ENCODE results near the gene BNC2. TPM values are rescaled to one million over a fixed set of nuclear protein-coding genes. Genes with fewer than 3 reads are reported as not detected.

The BNC2 gene
- total RNA-seq, 2 donors from 2014 or later: 1.0 to 5.5 TPM

- no peaks in the 10 kb centered on the region for H3K36me3 Mint-ChIP-seq
- H3K27me3 Mint-ChIP-seq: no peaks in the 10 kb centered on the region
- DNase-seq (ENCODE audit: low spot score): no peak
- H3K4me1 Mint-ChIP-seq (ENCODE audit: low read depth in 2 of 2): peaks cover 0 to 12% of the 10 kb centered on the region in 2 donors
- H3K4me3 Mint-ChIP-seq: no peak overlapping the region
- no peak overlapping the region for H3K27ac Mint-ChIP-seq
- H3K9me3 Mint-ChIP-seq: no peaks in the 10 kb centered on the region
- no peak for ATAC-seq
Measured at GRCh38 chr9:16645970-16646369, 224.5 kb downstream of the BNC2 start.

GRCh38 chr9:16642421-16643109 lies 227.9 kb downstream of the BNC2 start:
- DNase-seq (ENCODE audit: low spot score) (no peak), ATAC-seq (no peak)
- no peak overlapping the region for H3K27ac Mint-ChIP-seq
- H3K9me3 Mint-ChIP-seq: no peaks in the 10 kb centered on the region
- H3K36me3 Mint-ChIP-seq: no peaks in the 10 kb centered on the region
- H3K4me3 Mint-ChIP-seq: no peak overlapping the region
- H3K27me3 Mint-ChIP-seq: no peaks in the 10 kb centered on the region
- peaks cover 0 to 19% of the 10 kb centered on the region in 2 donors for H3K4me1 Mint-ChIP-seq (ENCODE audit: low read depth in 2 of 2)

GRCh38 chr9:16640649-16641048 lies 229.8 kb downstream of the BNC2 start:
- H3K4me1 Mint-ChIP-seq (ENCODE audit: low read depth in 2 of 2): peaks cover 0 to 11% of the 10 kb centered on the region in 2 donors
- H3K9me3 Mint-ChIP-seq: no peaks in the 10 kb centered on the region
- no peak for ATAC-seq

GRCh38 chr9:16639644-16640043 lies 230.8 kb downstream of the BNC2 start:
- no peaks in the 10 kb centered on the region for H3K9me3 Mint-ChIP-seq
- no peaks in the 10 kb centered on the region for H3K27me3 Mint-ChIP-seq
- H3K27ac Mint-ChIP-seq: no peak overlapping the region
- no peaks in the 10 kb centered on the region for H3K36me3 Mint-ChIP-seq
- DNase-seq (ENCODE audit: low spot score): no peak
- no peak overlapping the region for H3K4me3 Mint-ChIP-seq
- no peak for ATAC-seq
- peaks cover 0 to 11% of the 10 kb centered on the region in 2 donors for H3K4me1 Mint-ChIP-seq (ENCODE audit: low read depth in 2 of 2)

More at GRCh38 chr9:16640649-16641048, 229.8 kb downstream of the BNC2 start:
- H3K27me3 Mint-ChIP-seq: no peaks in the 10 kb centered on the region
- no peak overlapping the region for H3K4me3 Mint-ChIP-seq
- no peak for DNase-seq (ENCODE audit: low spot score)
- no peaks in the 10 kb centered on the region for H3K36me3 Mint-ChIP-seq
- no peak overlapping the region for H3K27ac Mint-ChIP-seq

GRCh38 chr9:16637911-16638310 lies 232.6 kb downstream of the BNC2 start:
- Mint-ChIP-seq H3K4me3 (no peak overlapping the region), H3K27me3 (no peaks in the 10 kb centered on the region), H3K36me3 (no peaks in the 10 kb centered on the region), H3K4me1 (ENCODE audit: low read depth in 2 of 2) (peaks cover 0 to 11% of the 10 kb centered on the region in 2 donors), H3K27ac (no peak overlapping the region), H3K9me3 (no peaks in the 10 kb centered on the region)
- ATAC-seq (no peak), DNase-seq (ENCODE audit: low spot score) (no peak)

GRCh38 chr9:16637218-16637617 lies 233.3 kb downstream of the BNC2 start:
- no peaks in the 10 kb centered on the region for H3K27me3 Mint-ChIP-seq
- ATAC-seq: no peak
- H3K36me3 Mint-ChIP-seq: no peaks in the 10 kb centered on the region
- no peaks in the 10 kb centered on the region for H3K9me3 Mint-ChIP-seq
- no peak for DNase-seq (ENCODE audit: low spot score)
- H3K27ac Mint-ChIP-seq: no peak overlapping the region
- H3K4me3 Mint-ChIP-seq: no peak overlapping the region
- peaks cover 0 to 8% of the 10 kb centered on the region in 2 donors for H3K4me1 Mint-ChIP-seq (ENCODE audit: low read depth in 2 of 2)

- Mint-ChIP-seq H3K27ac (no peak overlapping the region), H3K36me3 (no peaks in the 10 kb centered on the region), H3K9me3 (no peaks in the 10 kb centered on the region), H3K4me3 (no peak overlapping the region), H3K4me1 (ENCODE audit: low read depth in 2 of 2) (peaks cover 0 to 2% of the 10 kb centered on the region in 2 donors), H3K27me3 (no peaks in the 10 kb centered on the region)
- no peak for ATAC-seq
- no peak for DNase-seq (ENCODE audit: low spot score)
Measured at GRCh38 chr9:16633794-16634193, 236.7 kb downstream of the BNC2 start.

GRCh38 chr9:16628413-16628812 lies 242.1 kb downstream of the BNC2 start:
- no peak overlapping the region for H3K27ac Mint-ChIP-seq
- ATAC-seq (no peak), DNase-seq (ENCODE audit: low spot score) (no peak)
- H3K4me1 Mint-ChIP-seq (ENCODE audit: low read depth in 2 of 2): peaks cover 0 to 13% of the 10 kb centered on the region in 2 donors
- H3K4me3 Mint-ChIP-seq: no peak overlapping the region
- H3K9me3 Mint-ChIP-seq: no peaks in the 10 kb centered on the region
- H3K36me3 Mint-ChIP-seq: no peaks in the 10 kb centered on the region
- H3K27me3 Mint-ChIP-seq: no peaks in the 10 kb centered on the region

GRCh38 chr9:16627967-16628366 lies 242.5 kb downstream of the BNC2 start:
- Mint-ChIP-seq H3K36me3 (no peaks in the 10 kb centered on the region), H3K9me3 (no peaks in the 10 kb centered on the region), H3K27ac (no peak overlapping the region), H3K4me1 (ENCODE audit: low read depth in 2 of 2) (peaks cover 0 to 13% of the 10 kb centered on the region in 2 donors), H3K27me3 (no peaks in the 10 kb centered on the region), H3K4me3 (no peak overlapping the region)
- ATAC-seq (no peak), DNase-seq (ENCODE audit: low spot score) (no peak)

- Mint-ChIP-seq H3K9me3 (no peaks in the 10 kb centered on the region), H3K27me3 (no peaks in the 10 kb centered on the region), H3K4me3 (no peak overlapping the region), H3K4me1 (ENCODE audit: low read depth in 2 of 2) (peaks cover 0 to 13% of the 10 kb centered on the region in 2 donors), H3K36me3 (no peaks in the 10 kb centered on the region), H3K27ac (no peak overlapping the region)
- DNase-seq (ENCODE audit: low spot score) (no peak), ATAC-seq (no peak)
Measured at GRCh38 chr9:16627521-16627920, 242.9 kb downstream of the BNC2 start.

- no peak overlapping the region for H3K4me3 Mint-ChIP-seq
- no peaks in the 10 kb centered on the region for H3K9me3 Mint-ChIP-seq
- ATAC-seq (no peak), DNase-seq (ENCODE audit: low spot score) (no peak)
- no peaks in the 10 kb centered on the region for H3K27me3 Mint-ChIP-seq
- peaks cover 0 to 13% of the 10 kb centered on the region in 2 donors for H3K4me1 Mint-ChIP-seq (ENCODE audit: low read depth in 2 of 2)
- no peaks in the 10 kb centered on the region for H3K36me3 Mint-ChIP-seq
- no peak overlapping the region for H3K27ac Mint-ChIP-seq
Measured at GRCh38 chr9:16626577-16627130, 243.8 kb downstream of the BNC2 start.

GRCh38 chr9:16625811-16626210 lies 244.7 kb downstream of the BNC2 start:
- Mint-ChIP-seq H3K9me3 (no peaks in the 10 kb centered on the region), H3K36me3 (no peaks in the 10 kb centered on the region), H3K27me3 (no peaks in the 10 kb centered on the region), H3K27ac (no peak overlapping the region), H3K4me3 (no peak overlapping the region), H3K4me1 (ENCODE audit: low read depth in 2 of 2) (peaks cover 0 to 15% of the 10 kb centered on the region in 2 donors)
- no peak for DNase-seq (ENCODE audit: low spot score)
- no peak for ATAC-seq

- ATAC-seq: no peak
- Mint-ChIP-seq H3K27ac (no peak overlapping the region), H3K27me3 (no peaks in the 10 kb centered on the region), H3K4me3 (no peak overlapping the region), H3K36me3 (no peaks in the 10 kb centered on the region), H3K9me3 (no peaks in the 10 kb centered on the region), H3K4me1 (ENCODE audit: low read depth in 2 of 2) (peaks cover 0 to 17% of the 10 kb centered on the region in 2 donors)
- DNase-seq (ENCODE audit: low spot score): no peak
Measured at GRCh38 chr9:16625161-16625631, 245.3 kb downstream of the BNC2 start.

GRCh38 chr9:16624744-16625117 lies 245.7 kb downstream of the BNC2 start:
- Mint-ChIP-seq H3K9me3 (no peaks in the 10 kb centered on the region), H3K4me1 (ENCODE audit: low read depth in 2 of 2) (peaks cover 0 to 17% of the 10 kb centered on the region in 2 donors), H3K27ac (no peak overlapping the region), H3K27me3 (no peaks in the 10 kb centered on the region), H3K36me3 (no peaks in the 10 kb centered on the region), H3K4me3 (no peak overlapping the region)
- no peak for ATAC-seq
- no peak for DNase-seq (ENCODE audit: low spot score)

Data from natural killer cell treated with Interleukin-12 subunit alpha and Interleukin-12 subunit beta and Interleukin-15 and Interleukin-18, amount 100 ng/mL, for 72 hours (primary cell).